ENCODE data around the gene FBXO10. TPM values are rescaled to one million over a fixed set of nuclear protein-coding genes. Genes with fewer than 3 reads are reported as not detected.

Gene FBXO10
- total and polyA plus RNA-seq, 2 of the 4 experiments (the other 2 are of a cell fraction): 6.6 to 6.7 TPM

GRCh38 chr9:37566716-37567115 is 9.5 kb downstream of the FBXO10 start:
- Histone ChIP-seq H2BK15ac (ENCODE audit: low read depth, low read length) (no peak overlapping the region), H2BK5ac (ENCODE audit: low read depth, low read length, poor library complexity, severe bottlenecking) (no peak overlapping the region), H2AK5ac (ENCODE audit: low read depth, low read length) (no peak overlapping the region), H3K18ac (ENCODE audit: low read depth, low read length) (no peak overlapping the region), H3K4ac (ENCODE audit: low read depth, low read length) (no peak overlapping the region), H4K5ac (ENCODE audit: low read depth, low read length) (no peak overlapping the region), H3K27ac (ENCODE audit: insufficient read depth, low read length) (no peak overlapping the region), H3K4me3 (ENCODE audit: insufficient read depth, low read depth, low read length) (no peak overlapping the region), H3K4me1 (ENCODE audit: control insufficient read depth, insufficient read depth, low read length) (no peaks in the 10 kb centered on the region), H3K9me3 (ENCODE audit: control insufficient read depth, insufficient read depth, low read length) (no peaks in the 10 kb centered on the region), H3K23ac (ENCODE audit: low read depth, low read length) (no peak overlapping the region), H4K91ac (ENCODE audit: insufficient read depth, low read depth, low read length) (no peak overlapping the region), H3K9me1 (ENCODE audit: insufficient read depth, low read length) (peaks cover 3% of the 10 kb centered on the region; the same call in 1 of the 2 replicates), H3K27me3 (ENCODE audit: control insufficient read depth, insufficient read depth, low read length) (no peaks in the 10 kb centered on the region), H4K20me1 (ENCODE audit: insufficient read depth, low read length) (no peaks in the 10 kb centered on the region; the same call in 1 of the 2 replicates), H3K4me2 (ENCODE audit: low read depth, low read length) (no peak overlapping the region), H3K14ac (replicated peaks; ENCODE audit: low read depth, low read length) (no peak overlapping the region), H2AFZ (replicated peaks; ENCODE audit: low read length, poor library complexity) (no peak overlapping the region), H3K36me3 (ENCODE audit: control insufficient read depth, insufficient read depth, low read length) (0 out of 2 replicates have a peak, but pooled peaks cover 1% of the 10 kb centered on the region), H2BK120ac (ENCODE audit: low read depth, low read length) (no peak overlapping the region), H3K9ac (ENCODE audit: low read depth, low read length) (no peak overlapping the region), H2AK9ac (replicated peaks; ENCODE audit: low read depth, low read length, poor library complexity) (no peak overlapping the region), H4K8ac (ENCODE audit: low read depth in 2 of 2, low read length in 2 of 2) (no peak overlapping the region), H3K79me1 (ENCODE audit: low read depth in 1 of 2, low read length in 2 of 2) (peaks cover 6 to 35% of the 10 kb centered on the region in 2 experiments), H2BK20ac (ENCODE audit: low read depth, low read length) (no peak overlapping the region), H3K56ac (ENCODE audit: extremely low read depth, insufficient read depth, low read length) (no peak overlapping the region)
- intact Hi-C loops (cut with micrococcal nuclease) (no loop called here), in situ Hi-C loops (cut with MboI; ENCODE audit: low sequenced_read_pairs) (no loop called here), dilution Hi-C loops (cut with HindIII; ENCODE audit: low sequenced_read_pairs, unreplicated experiment) (no loop called here)
- ATAC-seq (ENCODE audit: low read depth): no peak
- TF ChIP-seq RAD21 (IDR thresholded peaks at IDR 0.05; ENCODE audit: low read length): no peak
- TF ChIP-seq USF2 (IDR thresholded peaks at IDR 0.05; ENCODE audit: low read depth, low read length): no peak
- TF ChIP-seq CEBPB (IDR thresholded peaks at IDR 0.05; ENCODE audit: low read depth, low read length): no peak
- no peak for TF ChIP-seq RCOR1 (IDR thresholded peaks at IDR 0.05; ENCODE audit: insufficient replicate concordance, low read length)
- no peak for TF ChIP-seq BHLHE40 (IDR thresholded peaks at IDR 0.05; ENCODE audit: low read depth, low read length)
- no peak for TF ChIP-seq POLR2A (IDR thresholded peaks at IDR 0.05; ENCODE audit: low read depth, low read length)
- TF ChIP-seq MXI1 (IDR thresholded peaks at IDR 0.05; ENCODE audit: borderline replicate concordance, low read depth, low read length): no peak
- TF ChIP-seq ELK1 (IDR thresholded peaks at IDR 0.05; ENCODE audit: borderline replicate concordance, low read depth, low read length): no peak
- DNase-seq: no peak
- ChIA-PET CTCF (no interaction called here), POLR2A (ENCODE audit: unreplicated experiment) (no interaction called here)
- no CpG with 5 or more reads among the region's 3 CpGs for WGBS, 2 experiments (ENCODE audit: extremely low coverage in 2 of 2, insufficient read length in 1 of 2)
- BruUV-seq (replicated peaks): no TSS peak

Data from IMR-90 (cell line).